ENCODE results near the gene PTPRG. TPM values are rescaled to one million over a fixed set of nuclear protein-coding genes. Genes with fewer than 3 reads are reported as not detected.

The PTPRG gene
- total and polyA plus RNA-seq, 2 experiments from 2014 or later = 24.4 to 131 TPM

- no peak overlapping the region for H3K27ac ChIP-seq (ENCODE audit: low read depth)
- H3K36me3 Mint-ChIP-seq (ENCODE audit: low read depth) = peaks cover 4% of the 10 kb centered on the region; the same call in 1 of the 3 replicates
These were observed 688.1 kb downstream of the PTPRG start for GRCh38 chr3:62249484-62249776.

More at GRCh38 chr3:62249484-62249776, 688.1 kb downstream of the PTPRG start:
- no peaks in the 10 kb centered on the region for H3K36me3 ChIP-seq (ENCODE audit: insufficient read depth)
- Mint-ChIP-seq H3K27me3 (ENCODE audit: insufficient read depth, low read depth, poor library complexity) (no peaks in the 10 kb centered on the region), H3K4me1 (peaks cover 47% of the 10 kb centered on the region), H3K4me3 (no peak overlapping the region), H3K9me3 (no peaks in the 10 kb centered on the region), H3K27ac (no peak overlapping the region)
- TF ChIP-seq EZH2 (IDR thresholded peaks at IDR 0.05; ENCODE audit: low read depth, unreplicated experiment) = no peak
- TF ChIP-seq ZNF331 (CRISPR knock-in tag; IDR thresholded peaks at IDR 0.05; ENCODE audit: low read depth) = no peak
- TF ChIP-seq ETS1 (IDR thresholded peaks at IDR 0.05) = no peak
- no peak for TF ChIP-seq NANOG (IDR thresholded peaks at IDR 0.05; ENCODE audit: borderline replicate concordance)
- no peak for TF ChIP-seq ZNF462 (CRISPR knock-in tag; IDR thresholded peaks at IDR 0.05)
- no peak for TF ChIP-seq CREB1 (CRISPR knock-in tag; IDR thresholded peaks at IDR 0.05; ENCODE audit: low read depth)
- TF ChIP-seq ZNF114 (CRISPR knock-in tag; IDR thresholded peaks at IDR 0.05) = no peak
- TF ChIP-seq POLR2AphosphoS5 (IDR thresholded peaks at IDR 0.05; ENCODE audit: low read depth) = no peak
- no peak for TF ChIP-seq EZH2phosphoT487 (IDR thresholded peaks at IDR 0.05; ENCODE audit: unreplicated experiment)
- no peak for TF ChIP-seq JUNB (IDR thresholded peaks at IDR 0.05; ENCODE audit: unreplicated experiment)
- no peak for TF ChIP-seq STAT1 (IDR thresholded peaks at IDR 0.05; ENCODE audit: unreplicated experiment)
- TF ChIP-seq REST (IDR thresholded peaks at IDR 0.05; ENCODE audit: unreplicated experiment) = no peak
- no peak for TF ChIP-seq CTCF (conservative IDR thresholded peaks at IDR 0.05; ENCODE audit: low read depth in 2 of 2)
- H3K4me1 ChIP-seq (ENCODE audit: insufficient read depth) = peaks cover 31% of the 10 kb centered on the region
- no peak overlapping the region for H3K4me2 ChIP-seq
- no peaks in the 10 kb centered on the region for H3K27me3 ChIP-seq (ENCODE audit: insufficient read depth)
- H3F3A ChIP-seq (replicated peaks; ENCODE audit: low read depth) = no peaks in the 10 kb centered on the region
- DNase-seq (ENCODE audit: low spot score) (no peak), ATAC-seq (no peak)
- no peaks in the 10 kb centered on the region for H3K79me2 ChIP-seq (replicated peaks; ENCODE audit: insufficient read depth)
- H3K4me3 ChIP-seq = no peak overlapping the region
- H4K20me1 ChIP-seq (replicated peaks; ENCODE audit: insufficient read depth) = no peaks in the 10 kb centered on the region
- no peak overlapping the region for H2AFZ ChIP-seq
- no peaks in the 10 kb centered on the region for H3K9me2 ChIP-seq (ENCODE audit: insufficient read depth)

Data from GM23338 (cell line).